ENCODE results near the gene DCP2.

The DCP2 gene

GRCh38 chr5:113061846-113062780 lies 85.5 kb downstream of the DCP2 start:
- Histone ChIP-seq H3K27ac (ENCODE audit: low read length) (peak overlapping the region; percentile 19), H3K79me2 (ENCODE audit: insufficient read depth, low read length) (no peaks in the 10 kb centered on the region), H3K4me1 (ENCODE audit: insufficient read depth, low read length) (peaks cover 24% of the 10 kb centered on the region), H3K27me3 (ENCODE audit: insufficient read depth, low read length, poor library complexity) (no peaks in the 10 kb centered on the region), H3K4me2 (ENCODE audit: insufficient read depth, low read length) (no peak overlapping the region; the same call in 1 of the 2 replicates), H3K9me3 (ENCODE audit: insufficient read depth, low read length, severe bottlenecking) (no peaks in the 10 kb centered on the region), H3K36me3 (ENCODE audit: insufficient read depth, low read length) (no peaks in the 10 kb centered on the region), H2AFZ (ENCODE audit: low read depth, low read length) (no peak overlapping the region), H4K20me1 (ENCODE audit: insufficient read depth, low read length) (no peaks in the 10 kb centered on the region), H3K4me3 (ENCODE audit: low read depth in 1 of 2, low read length in 2 of 2) (no peak overlapping the region), H3K9ac (ENCODE audit: low read depth, low read length) (no peak overlapping the region)
- DNase-seq: no peak
- ATAC-seq (ENCODE audit: insufficient read depth, low read depth): peak; percentile 72
- TF ChIP-seq EZH2 (IDR thresholded peaks at IDR 0.05; ENCODE audit: borderline replicate concordance, low read depth, low read length, severe bottlenecking): no peak
- TF ChIP-seq, protein P1, sequence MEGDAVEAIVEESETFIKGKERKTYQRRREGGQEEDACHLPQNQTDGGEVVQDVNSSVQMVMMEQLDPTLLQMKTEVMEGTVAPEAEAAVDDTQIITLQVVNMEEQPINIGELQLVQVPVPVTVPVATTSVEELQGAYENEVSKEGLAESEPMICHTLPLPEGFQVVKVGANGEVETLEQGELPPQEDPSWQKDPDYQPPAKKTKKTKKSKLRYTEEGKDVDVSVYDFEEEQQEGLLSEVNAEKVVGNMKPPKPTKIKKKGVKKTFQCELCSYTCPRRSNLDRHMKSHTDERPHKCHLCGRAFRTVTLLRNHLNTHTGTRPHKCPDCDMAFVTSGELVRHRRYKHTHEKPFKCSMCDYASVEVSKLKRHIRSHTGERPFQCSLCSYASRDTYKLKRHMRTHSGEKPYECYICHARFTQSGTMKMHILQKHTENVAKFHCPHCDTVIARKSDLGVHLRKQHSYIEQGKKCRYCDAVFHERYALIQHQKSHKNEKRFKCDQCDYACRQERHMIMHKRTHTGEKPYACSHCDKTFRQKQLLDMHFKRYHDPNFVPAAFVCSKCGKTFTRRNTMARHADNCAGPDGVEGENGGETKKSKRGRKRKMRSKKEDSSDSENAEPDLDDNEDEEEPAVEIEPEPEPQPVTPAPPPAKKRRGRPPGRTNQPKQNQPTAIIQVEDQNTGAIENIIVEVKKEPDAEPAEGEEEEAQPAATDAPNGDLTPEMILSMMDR (IDR thresholded peaks at IDR 0.05; ENCODE audit: borderline replicate concordance, extremely low read depth, low read length, poor library complexity, severe bottlenecking): no peak

DNA sequence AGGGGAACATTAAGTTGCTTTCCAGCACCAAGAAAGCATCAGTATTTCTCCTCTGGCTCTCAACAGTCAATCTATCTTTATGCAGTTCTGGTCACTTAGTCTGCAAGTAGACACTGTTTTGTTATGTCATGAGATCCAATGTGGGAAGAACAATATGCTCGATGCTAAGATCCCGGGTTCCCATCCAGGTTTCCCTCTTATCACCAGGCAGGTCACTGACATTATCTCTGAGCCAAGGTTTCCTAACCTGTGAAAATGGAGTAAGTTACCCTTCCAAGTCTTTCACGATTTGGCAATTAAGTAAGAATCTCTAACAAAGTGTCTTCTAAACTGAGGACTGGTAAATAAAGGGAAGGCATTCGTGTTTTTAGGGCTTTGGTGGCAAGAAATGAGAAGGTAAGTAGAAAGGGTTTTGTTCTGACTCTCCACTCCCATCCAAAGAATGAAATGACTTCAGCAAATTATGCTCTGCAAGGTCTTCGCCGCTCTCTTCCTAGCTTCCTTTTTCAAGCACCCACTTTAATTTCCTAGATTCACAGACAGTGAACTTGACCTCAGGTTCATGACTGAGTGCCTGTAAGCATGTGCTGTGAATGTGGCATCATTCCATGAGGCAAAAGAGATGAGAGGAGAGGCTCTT lies 86.4 kb downstream of the DCP2 start:
- no peak for ATAC-seq (ENCODE audit: insufficient read depth, low read depth)
- H4K20me1 ChIP-seq (ENCODE audit: insufficient read depth, low read length): no peaks in the 10 kb centered on the region
- H3K9me3 ChIP-seq (ENCODE audit: insufficient read depth, low read length, severe bottlenecking): no peaks in the 10 kb centered on the region
- H3K4me1 ChIP-seq (ENCODE audit: insufficient read depth, low read length): peaks cover 24% of the 10 kb centered on the region
- H3K27ac ChIP-seq (ENCODE audit: low read length): peak overlapping the region; percentile 19
- TF ChIP-seq, protein P1 (IDR thresholded peaks at IDR 0.05; ENCODE audit: borderline replicate concordance, extremely low read depth, low read length, poor library complexity, severe bottlenecking): no peak
- no peak for TF ChIP-seq EZH2 (IDR thresholded peaks at IDR 0.05; ENCODE audit: borderline replicate concordance, low read depth, low read length, severe bottlenecking)
- H3K9ac ChIP-seq (ENCODE audit: low read depth, low read length): no peak overlapping the region
- peak overlapping the region; percentile 2; the same call in 1 of the 2 replicates for H2AFZ ChIP-seq (ENCODE audit: low read depth, low read length)
- H3K4me2 ChIP-seq (ENCODE audit: insufficient read depth, low read length): no peak overlapping the region; the same call in 1 of the 2 replicates
- H3K4me3 ChIP-seq (ENCODE audit: low read depth in 1 of 2, low read length in 2 of 2): no peak overlapping the region
- no peaks in the 10 kb centered on the region for H3K36me3 ChIP-seq (ENCODE audit: insufficient read depth, low read length)
- DNase-seq: no peak
- no peaks in the 10 kb centered on the region for H3K27me3 ChIP-seq (ENCODE audit: insufficient read depth, low read length, poor library complexity)
- H3K79me2 ChIP-seq (ENCODE audit: insufficient read depth, low read length): no peaks in the 10 kb centered on the region

- TF ChIP-seq, protein P1 (IDR thresholded peaks at IDR 0.05; ENCODE audit: borderline replicate concordance, extremely low read depth, low read length, poor library complexity, severe bottlenecking): no peak
- TF ChIP-seq EZH2 (IDR thresholded peaks at IDR 0.05; ENCODE audit: borderline replicate concordance, low read depth, low read length, severe bottlenecking): no peak
- Histone ChIP-seq H4K20me1 (ENCODE audit: insufficient read depth, low read length) (no peaks in the 10 kb centered on the region), H2AFZ (ENCODE audit: low read depth, low read length) (no peak overlapping the region), H3K4me1 (ENCODE audit: insufficient read depth, low read length) (peaks cover 24% of the 10 kb centered on the region), H3K4me3 (ENCODE audit: low read depth in 1 of 2, low read length in 2 of 2) (no peak overlapping the region), H3K9ac (ENCODE audit: low read depth, low read length) (no peak overlapping the region), H3K79me2 (ENCODE audit: insufficient read depth, low read length) (no peaks in the 10 kb centered on the region), H3K36me3 (ENCODE audit: insufficient read depth, low read length) (no peaks in the 10 kb centered on the region), H3K27ac (ENCODE audit: low read length) (no peak overlapping the region), H3K27me3 (ENCODE audit: insufficient read depth, low read length, poor library complexity) (no peaks in the 10 kb centered on the region), H3K9me3 (ENCODE audit: insufficient read depth, low read length, severe bottlenecking) (no peaks in the 10 kb centered on the region), H3K4me2 (ENCODE audit: insufficient read depth, low read length) (no peak overlapping the region)
- no peak for DNase-seq
- ATAC-seq (ENCODE audit: insufficient read depth, low read depth): no peak
Measured at GRCh38 chr5:113063927-113064326, 87.3 kb downstream of the DCP2 start.

Measured in DND-41 (cell line).